ENCODE measurements around the gene TANC2. TPM values are rescaled to one million over a fixed set of nuclear protein-coding genes. Genes with fewer than 3 reads are reported as not detected.

The TANC2 gene
- total RNA-seq = 35.0 and 51.0 TPM in 2 replicates

GRCh38 chr17:62965686-62966425, at the start of gene TANC2:
TANC2 (plus strand) TSS chr17:62966235; CDS start chr17:63009560, 43,325 bp downstream.
- DNase-seq (ENCODE audit: low read depth) = peak; percentile 51
- TF ChIP-seq, protein P1, sequence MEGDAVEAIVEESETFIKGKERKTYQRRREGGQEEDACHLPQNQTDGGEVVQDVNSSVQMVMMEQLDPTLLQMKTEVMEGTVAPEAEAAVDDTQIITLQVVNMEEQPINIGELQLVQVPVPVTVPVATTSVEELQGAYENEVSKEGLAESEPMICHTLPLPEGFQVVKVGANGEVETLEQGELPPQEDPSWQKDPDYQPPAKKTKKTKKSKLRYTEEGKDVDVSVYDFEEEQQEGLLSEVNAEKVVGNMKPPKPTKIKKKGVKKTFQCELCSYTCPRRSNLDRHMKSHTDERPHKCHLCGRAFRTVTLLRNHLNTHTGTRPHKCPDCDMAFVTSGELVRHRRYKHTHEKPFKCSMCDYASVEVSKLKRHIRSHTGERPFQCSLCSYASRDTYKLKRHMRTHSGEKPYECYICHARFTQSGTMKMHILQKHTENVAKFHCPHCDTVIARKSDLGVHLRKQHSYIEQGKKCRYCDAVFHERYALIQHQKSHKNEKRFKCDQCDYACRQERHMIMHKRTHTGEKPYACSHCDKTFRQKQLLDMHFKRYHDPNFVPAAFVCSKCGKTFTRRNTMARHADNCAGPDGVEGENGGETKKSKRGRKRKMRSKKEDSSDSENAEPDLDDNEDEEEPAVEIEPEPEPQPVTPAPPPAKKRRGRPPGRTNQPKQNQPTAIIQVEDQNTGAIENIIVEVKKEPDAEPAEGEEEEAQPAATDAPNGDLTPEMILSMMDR (IDR thresholded peaks at IDR 0.05; ENCODE audit: insufficient read depth, low read length, poor library complexity, severe bottlenecking) = no peak
- Histone ChIP-seq H3K36me3 (ENCODE audit: control insufficient read depth, insufficient read depth, low read length) (no peaks in the 10 kb centered on the region), H3K27me3 (ENCODE audit: control insufficient read depth, insufficient read depth, low read length) (no peaks in the 10 kb centered on the region), H3K4me3 (ENCODE audit: low read depth, low read length) (peak within 1 kb of the TSS; percentile 94)

DNA sequence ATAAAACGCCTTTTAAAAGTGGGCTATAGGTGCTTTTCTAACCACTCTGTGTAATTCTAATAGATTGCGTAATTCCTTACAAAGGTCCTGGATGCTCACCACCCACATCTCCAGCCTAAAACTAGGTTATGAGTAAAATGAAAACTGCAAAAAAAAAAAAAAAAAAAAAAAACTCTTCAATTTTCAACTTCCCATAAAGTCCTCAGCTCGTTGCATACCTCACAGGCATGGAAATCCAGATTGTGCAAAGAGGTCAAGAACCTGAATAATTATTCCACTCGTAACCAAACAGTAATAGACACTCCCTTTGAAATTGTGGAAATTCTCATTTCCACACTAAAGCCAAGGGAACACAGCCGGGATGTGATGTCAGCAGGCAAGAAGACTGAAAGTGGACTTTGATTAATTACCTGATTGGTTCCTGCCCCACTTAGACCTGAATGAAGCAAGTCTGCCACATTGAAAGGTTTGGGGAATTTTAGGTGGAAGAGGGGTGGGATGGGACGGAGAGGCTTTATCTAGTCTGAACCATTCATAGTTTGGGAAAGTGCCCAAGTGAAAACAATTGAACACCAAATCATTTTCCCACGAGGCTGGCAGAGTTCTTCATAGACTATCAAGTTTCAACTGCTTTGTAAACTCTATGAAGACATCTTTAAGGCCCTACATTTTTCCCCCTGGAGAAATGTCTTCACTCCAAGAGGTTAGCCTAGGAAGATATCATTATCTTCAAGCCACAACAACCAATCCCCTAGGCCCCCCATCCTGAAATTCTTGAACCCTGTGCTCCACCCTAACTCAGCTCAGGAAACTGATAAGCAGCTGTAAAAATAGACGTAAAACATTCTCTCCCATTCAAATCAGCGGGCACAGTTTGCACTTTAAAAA, 49.1 kb upstream of the TANC2 start:
- TF ChIP-seq, protein P1 (IDR thresholded peaks at IDR 0.05; ENCODE audit: insufficient read depth, low read length, poor library complexity, severe bottlenecking) = no peak
- Histone ChIP-seq H3K4me3 (ENCODE audit: low read depth, low read length) (no peak overlapping the region), H3K36me3 (ENCODE audit: control insufficient read depth, insufficient read depth, low read length) (no peaks in the 10 kb centered on the region), H3K27me3 (ENCODE audit: control insufficient read depth, insufficient read depth, low read length) (no peaks in the 10 kb centered on the region)
- DNase-seq (ENCODE audit: low read depth) = no peak

GRCh38 chr17:62919388-62919787, 46.6 kb upstream of the TANC2 start:
- H3K27me3 ChIP-seq (ENCODE audit: control insufficient read depth, insufficient read depth, low read length) = no peaks in the 10 kb centered on the region
- peak; percentile 48 for DNase-seq (ENCODE audit: low read depth)
- TF ChIP-seq, protein P1 (IDR thresholded peaks at IDR 0.05; ENCODE audit: insufficient read depth, low read length, poor library complexity, severe bottlenecking) = no peak
- H3K36me3 ChIP-seq (ENCODE audit: control insufficient read depth, insufficient read depth, low read length) = no peaks in the 10 kb centered on the region
- no peak overlapping the region for H3K4me3 ChIP-seq (ENCODE audit: low read depth, low read length)

- no peaks in the 10 kb centered on the region for H3K36me3 ChIP-seq (ENCODE audit: control insufficient read depth, insufficient read depth, low read length)
- TF ChIP-seq, protein P1 (IDR thresholded peaks at IDR 0.05; ENCODE audit: insufficient read depth, low read length, poor library complexity, severe bottlenecking) = no peak
Measured at GRCh38 chr17:62920300-62920699, 45.7 kb upstream of the TANC2 start.

GRCh38 chr17:62921817-62922216, 44.2 kb upstream of the TANC2 start:
- DNase-seq (ENCODE audit: low read depth) = no peak
- Histone ChIP-seq H3K36me3 (ENCODE audit: control insufficient read depth, insufficient read depth, low read length) (no peaks in the 10 kb centered on the region), H3K4me3 (ENCODE audit: low read depth, low read length) (no peak overlapping the region), H3K27me3 (ENCODE audit: control insufficient read depth, insufficient read depth, low read length) (no peaks in the 10 kb centered on the region)
- TF ChIP-seq, protein P1 (IDR thresholded peaks at IDR 0.05; ENCODE audit: insufficient read depth, low read length, poor library complexity, severe bottlenecking) = no peak

More at GRCh38 chr17:62920300-62920699, 45.7 kb upstream of the TANC2 start:
- Histone ChIP-seq H3K27me3 (ENCODE audit: control insufficient read depth, insufficient read depth, low read length) (no peaks in the 10 kb centered on the region), H3K4me3 (ENCODE audit: low read depth, low read length) (no peak overlapping the region)
- no peak for DNase-seq (ENCODE audit: low read depth)
